Measurements from ENCODE around the gene HOXA10.

Gene HOXA10

GRCh38 chr7:27189997-27190748 lies 16.1 kb upstream of the HOXA10 start:
- DNase-seq: peak; percentile 28

GRCh38 chr7:27189295-27189996 lies 15.3 kb upstream of the HOXA10 start:
- DNase-seq: peak; percentile 45

GRCh38 chr7:27188386-27189294 lies 14.5 kb upstream of the HOXA10 start:
- DNase-seq: peak; percentile 64

GRCh38 chr7:27187475-27188385 lies 13.6 kb upstream of the HOXA10 start:
- DNase-seq: peak; percentile 46

- peak; percentile 22 for DNase-seq
Observed at GRCh38 chr7:27186668-27187474, 12.8 kb upstream of the HOXA10 start.

- peak; percentile 51 for DNase-seq
Observed at GRCh38 chr7:27185854-27186667, 11.9 kb upstream of the HOXA10 start.

- peak; percentile 86 for DNase-seq
Observed at GRCh38 chr7:27185013-27185853, 11.1 kb upstream of the HOXA10 start, which contains the start of gene HOXA11. HOXA11 (minus strand) TSS chr7:27185232; CDS start chr7:27185144, 88 bp downstream.

GRCh38 chr7:27184337-27185012 lies 10.4 kb upstream of the HOXA10 start:
- peak; percentile 67 for DNase-seq

- DNase-seq: peak; percentile 50
Observed at GRCh38 chr7:27183682-27184336, 9.7 kb upstream of the HOXA10 start.

GRCh38 chr7:27182861-27183681 lies 9.0 kb upstream of the HOXA10 start:
- peak; percentile 70 for DNase-seq

GRCh38 chr7:27182285-27182841 lies 8.2 kb upstream of the HOXA10 start:
- peak; percentile 38 for DNase-seq

GRCh38 chr7:27181795-27182275 lies 7.7 kb upstream of the HOXA10 start:
- DNase-seq: peak; percentile 43

GRCh38 chr7:27180431-27181420 lies 6.6 kb upstream of the HOXA10 start:
- peak; percentile 51 for DNase-seq

GRCh38 chr7:27179503-27180430 lies 5.6 kb upstream of the HOXA10 start:
- peak; percentile 92 for DNase-seq
